GM19035 (cell line): Measurements from ENCODE around the gene BRINP2.
"Not testable (repeated sequence)": the region's sequence is repeated elsewhere in the genome, so short reads cannot be mapped to it uniquely, and the experiment has no call there.

Source experiments
- ATAC-seq: cut with Tn5 transposase; IDR thresholded peaks from one replicate; pipeline ENCODE4 v1.9.1; 2021; ENCODE audit not compliant: unreplicated experiment

BRINP2 gene

GRCh38 chr1:177309880-177310279 is 139.1 kb downstream of the BRINP2 start:
- no peak for ATAC-seq

- no peak for ATAC-seq
Observed at GRCh38 chr1:177310326-177310725, 139.6 kb downstream of the BRINP2 start.

- ATAC-seq = no peak
Observed at GRCh38 chr1:177311111-177311510, 140.4 kb downstream of the BRINP2 start.

GRCh38 chr1:177311586-177311985 is 140.8 kb downstream of the BRINP2 start:
- no peak for ATAC-seq

GRCh38 chr1:177315261-177315660 is 144.5 kb downstream of the BRINP2 start:
- no peak for ATAC-seq

- ATAC-seq = no peak
Observed at GRCh38 chr1:177315761-177316160, 145.0 kb downstream of the BRINP2 start.

GRCh38 chr1:177321434-177321833 is 150.7 kb downstream of the BRINP2 start:
- not testable (repeated sequence) for ATAC-seq

GRCh38 chr1:177328251-177328650 is 157.5 kb downstream of the BRINP2 start:
- ATAC-seq = no peak

GRCh38 chr1:177329871-177330270 is 159.1 kb downstream of the BRINP2 start:
- no peak for ATAC-seq
